Naive B cell (primary cell): Measurements from ENCODE around the gene RALGAPB. TPM values are rescaled to one million over a fixed set of nuclear protein-coding genes. Genes with fewer than 3 reads are reported as not detected.
"Not testable (repeated sequence)": the region's sequence is repeated elsewhere in the genome, so short reads cannot be mapped to it uniquely, and the experiment has no call there.

Experiments
- ATAC-seq, 2 donors: fragments of 150-1000 bp; cut with Tn5 transposase; 2 replicates each; pipeline ENCODE4 v1.10.0; 2021; ENCODE audit warnings: low read depth in 2 of 2, mild to moderate bottlenecking in 2 of 2, moderate library complexity in 2 of 2
- DNase-seq: peaks from one replicate; pipeline ENCODE4 v3.0.0; 2022
- H3K27ac Mint-ChIP-seq, 6 donors: one replicate each; pipeline ENCODE4 v1.8.0; 2020 to 2022; ENCODE audit warnings: mild to moderate bottlenecking in 6 of 6, mixed read lengths in 6 of 6, moderate library complexity in 5 of 6, inconsistent platforms in 2 of 6
- H3K27me3 Mint-ChIP-seq, 3 donors: one replicate each; pipeline ENCODE4 v1.8.0; 2021 to 2022; ENCODE audit warnings: mixed read lengths in 3 of 3, mild to moderate bottlenecking in 1 of 3
- H3K36me3 Mint-ChIP-seq, 2 donors: one replicate each; pipeline ENCODE4 v1.8.0; 2020 to 2022; ENCODE audit warnings: mixed read lengths in 2 of 2, inconsistent platforms in 1 of 2, mild to moderate bottlenecking in 1 of 2
- H3K4me1 Mint-ChIP-seq, 3 donors: one replicate each; pipeline ENCODE4 v1.8.0; 2020 to 2022; ENCODE audit warnings: mixed read lengths in 3 of 3, inconsistent platforms in 1 of 3, mild to moderate bottlenecking in 1 of 3, moderate library complexity in 1 of 3
- H3K4me3 Mint-ChIP-seq, 8 donors: one replicate each; pipeline ENCODE4 v1.8.0; 2020 to 2022; ENCODE audit warnings: mild to moderate bottlenecking in 8 of 8, mixed read lengths in 8 of 8, moderate library complexity in 8 of 8, inconsistent platforms in 2 of 8
- H3K9me3 Mint-ChIP-seq, 7 donors: one replicate each; pipeline ENCODE4 v1.8.0; 2020 to 2022; ENCODE audit warnings: mixed read lengths in 7 of 7, mild to moderate bottlenecking in 5 of 7, inconsistent platforms in 2 of 7, moderate library complexity in 1 of 7
- polyA plus RNA-seq, 6 donors: library from polyadenylated mRNA; unstranded; fragments of 300-500 nt; fragmentation: Illumina TruSeq; gene quantifications; one replicate each; pipeline ENCODE4 v1.2.3, GENCODE V29; 2021; ENCODE audit warnings: low read depth in 6 of 6

The RALGAPB gene
- polyA plus RNA-seq, 6 donors from 2014 or later: 6.3 to 17.4 (median 11.8) TPM

GRCh38 chr20:38590676-38591473, 118.2 kb downstream of the RALGAPB start:
- DNase-seq (no peak), ATAC-seq (no peak)
- Mint-ChIP-seq H3K4me1 (no peaks in the 10 kb centered on the region), H3K27ac (no peak overlapping the region), H3K27me3 (peaks cover 0 to 8% (median 0%) of the 10 kb centered on the region in 3 donors), H3K36me3 (no peaks in the 10 kb centered on the region), H3K9me3 (no peaks in the 10 kb centered on the region), H3K4me3 (no peak overlapping the region)

GRCh38 chr20:38591474-38592410, 119.1 kb downstream of the RALGAPB start:
- Mint-ChIP-seq H3K27ac (no peak overlapping the region), H3K36me3 (no peaks in the 10 kb centered on the region), H3K9me3 (no peaks in the 10 kb centered on the region), H3K4me1 (no peaks in the 10 kb centered on the region), H3K27me3 (peaks cover 2 to 9% (median 2%) of the 10 kb centered on the region in 3 donors), H3K4me3 (no peak overlapping the region)
- ATAC-seq (no peak), DNase-seq (no peak)

GRCh38 chr20:38592411-38592790, 119.8 kb downstream of the RALGAPB start:
- H3K4me1 Mint-ChIP-seq, H3K36me3 Mint-ChIP-seq, H3K27ac Mint-ChIP-seq, H3K4me3 Mint-ChIP-seq, H3K9me3 Mint-ChIP-seq, H3K27me3 Mint-ChIP-seq, DNase-seq, ATAC-seq: not testable (repeated sequence)

- not testable (repeated sequence) for DNase-seq, H3K27ac Mint-ChIP-seq, H3K9me3 Mint-ChIP-seq, H3K36me3 Mint-ChIP-seq, ATAC-seq, H3K4me1 Mint-ChIP-seq, H3K4me3 Mint-ChIP-seq
- peaks cover 19 to 23% (median 21%) of the 10 kb centered on the region in 3 donors for H3K27me3 Mint-ChIP-seq
Observed at GRCh38 chr20:38594281-38594680, 121.6 kb downstream of the RALGAPB start.

DNA sequence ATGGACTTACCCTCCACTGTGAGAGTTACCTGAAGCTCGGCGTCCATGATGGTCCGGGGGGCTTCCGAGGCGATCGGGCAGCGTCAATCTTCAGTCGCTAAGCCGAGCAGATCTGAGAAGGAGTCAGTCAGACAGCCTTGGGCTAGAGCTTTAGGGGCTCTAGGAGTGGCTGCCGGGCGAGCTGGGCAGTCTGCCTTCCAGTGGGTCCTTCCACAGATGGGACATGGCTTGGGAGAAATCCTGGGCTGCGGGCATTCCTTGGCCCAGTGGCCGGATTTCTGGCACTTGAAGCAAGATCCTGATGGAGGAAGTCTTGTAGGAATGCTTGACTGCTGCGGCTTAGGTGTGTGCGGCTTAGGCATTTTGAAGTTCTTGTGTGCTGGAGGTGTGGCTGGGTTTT, 123.2 kb downstream of the RALGAPB start:
- ATAC-seq, H3K27ac Mint-ChIP-seq, H3K9me3 Mint-ChIP-seq, H3K4me3 Mint-ChIP-seq, DNase-seq, H3K36me3 Mint-ChIP-seq, H3K4me1 Mint-ChIP-seq: not testable (repeated sequence)
- peaks cover 30 to 37% (median 32%) of the 10 kb centered on the region in 3 donors for H3K27me3 Mint-ChIP-seq

- Mint-ChIP-seq H3K27ac (no peak overlapping the region), H3K4me3 (no peak overlapping the region), H3K36me3 (no peaks in the 10 kb centered on the region), H3K4me1 (peaks cover 5 to 8% (median 6%) of the 10 kb centered on the region in 3 donors), H3K9me3 (peaks cover 0 to 2% (median 0%) of the 10 kb centered on the region in 7 donors), H3K27me3 (peaks cover 53 to 70% (median 63%) of the 10 kb centered on the region in 3 donors)
- ATAC-seq: no peak
- DNase-seq: no peak
Observed at GRCh38 chr20:38599410-38599882, 126.8 kb downstream of the RALGAPB start.

GRCh38 chr20:38600057-38600456, 127.4 kb downstream of the RALGAPB start:
- Mint-ChIP-seq H3K4me1 (peaks cover 5 to 8% (median 6%) of the 10 kb centered on the region in 3 donors), H3K4me3 (no peak overlapping the region), H3K27me3 (peaks cover 54 to 73% (median 66%) of the 10 kb centered on the region in 3 donors), H3K36me3 (no peaks in the 10 kb centered on the region), H3K27ac (peak overlapping the region in 1 of 6 donors; percentile 40), H3K9me3 (peaks cover 0 to 2% (median 0%) of the 10 kb centered on the region in 7 donors)
- ATAC-seq (no peak), DNase-seq (no peak)

DNA sequence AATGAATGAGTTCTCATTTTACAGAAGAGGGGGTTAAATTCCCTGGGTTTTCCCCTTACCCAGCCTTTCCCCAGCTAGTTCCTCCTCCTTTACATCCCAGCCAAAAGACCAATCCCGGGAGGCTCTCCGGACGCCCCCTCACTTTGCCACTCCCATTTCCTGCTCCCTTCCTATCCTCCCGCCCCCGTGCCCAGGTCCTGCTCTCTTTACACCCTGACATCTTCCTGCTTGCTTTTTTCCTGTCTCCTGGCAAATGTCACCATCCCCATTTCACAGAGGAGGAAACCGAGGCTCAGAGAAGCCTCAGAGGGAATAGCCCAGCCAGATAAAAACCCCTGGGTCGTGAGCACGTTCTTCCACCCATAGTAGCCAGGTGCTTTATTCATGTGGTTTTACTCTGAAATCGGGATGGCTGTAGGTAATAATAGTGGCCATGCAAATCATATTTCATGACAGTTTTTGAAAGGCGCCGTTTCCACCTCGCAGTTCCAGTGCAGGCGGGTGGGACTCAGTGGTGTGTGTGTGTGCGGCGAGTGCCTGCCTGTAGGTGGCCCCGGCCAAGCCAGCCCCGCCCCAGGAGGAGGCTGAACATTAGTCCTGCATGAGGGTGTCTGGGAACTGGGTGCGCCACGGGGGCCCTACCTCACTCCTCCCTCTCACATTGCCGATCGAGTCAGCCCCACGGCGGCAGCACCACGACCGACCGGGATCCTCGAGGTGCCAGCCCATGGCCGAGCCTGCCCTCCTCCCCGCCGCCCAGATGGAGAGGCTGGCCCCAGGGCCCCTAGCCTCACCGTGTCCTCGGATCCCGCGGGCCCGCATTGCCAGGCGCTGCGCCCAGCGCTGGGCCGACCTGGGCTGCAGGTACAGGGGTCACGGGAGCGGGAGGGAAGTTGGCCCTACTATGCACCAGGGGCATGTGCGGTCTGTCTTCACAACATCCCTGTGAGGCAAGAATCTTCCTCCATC, 128.9 kb downstream of the RALGAPB start, which contains the start of gene ARHGAP40:
TSS of gene ARHGAP40 (plus strand) at position 594 of the 969 bp plus-strand sequence.
- DNase-seq: no peak
- Mint-ChIP-seq H3K9me3 (peaks cover 0 to 2% (median 0%) of the 10 kb centered on the region in 7 donors), H3K4me3 (peak within 1 kb of the TSS in 3 of 8 donors; percentile 3 to 69 (median 5)), H3K4me1 (peaks cover 5 to 8% (median 6%) of the 10 kb centered on the region in 3 donors), H3K27me3 (peaks cover 64 to 82% (median 68%) of the 10 kb centered on the region in 3 donors), H3K27ac (no peak within 1 kb of the TSS), H3K36me3 (no peaks in the 10 kb centered on the region)
- ATAC-seq: peak; percentile 52 to 53

DNA sequence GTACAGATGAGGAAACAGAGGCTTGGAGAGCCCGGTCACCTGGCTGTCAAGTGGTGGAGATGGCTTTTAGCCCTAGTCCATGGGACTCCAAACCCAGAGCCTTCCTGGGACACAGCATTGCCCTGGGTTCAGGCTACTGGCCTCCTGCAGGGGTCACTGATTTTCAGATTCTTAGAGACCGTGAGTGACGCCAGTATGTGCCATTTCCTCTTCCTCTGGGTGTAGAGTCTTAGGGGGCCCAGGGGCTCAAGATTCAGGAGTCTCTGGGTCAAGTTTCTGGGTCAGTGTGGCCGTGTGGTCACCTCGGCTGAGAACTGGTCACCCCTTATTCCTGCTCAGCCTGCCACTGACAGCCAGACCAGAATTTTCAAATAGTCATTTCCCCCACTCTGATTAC, 129.5 kb downstream of the RALGAPB start:
- Mint-ChIP-seq H3K27ac (no peak overlapping the region), H3K9me3 (peaks cover 0 to 2% (median 0%) of the 10 kb centered on the region in 7 donors), H3K4me1 (peaks cover 5 to 8% (median 6%) of the 10 kb centered on the region in 3 donors), H3K36me3 (no peaks in the 10 kb centered on the region), H3K27me3 (peaks cover 62 to 76% (median 62%) of the 10 kb centered on the region in 3 donors), H3K4me3 (no peak overlapping the region)
- DNase-seq (no peak), ATAC-seq (no peak)

GRCh38 chr20:38603286-38603685, 130.6 kb downstream of the RALGAPB start:
- Mint-ChIP-seq H3K27ac (no peak overlapping the region), H3K4me3 (no peak overlapping the region), H3K4me1 (peaks cover 7 to 9% (median 8%) of the 10 kb centered on the region in 3 donors), H3K27me3 (peaks cover 59 to 74% (median 62%) of the 10 kb centered on the region in 3 donors), H3K9me3 (peaks cover 0 to 2% (median 0%) of the 10 kb centered on the region in 7 donors), H3K36me3 (no peaks in the 10 kb centered on the region)
- DNase-seq: no peak
- ATAC-seq: no peak

DNA sequence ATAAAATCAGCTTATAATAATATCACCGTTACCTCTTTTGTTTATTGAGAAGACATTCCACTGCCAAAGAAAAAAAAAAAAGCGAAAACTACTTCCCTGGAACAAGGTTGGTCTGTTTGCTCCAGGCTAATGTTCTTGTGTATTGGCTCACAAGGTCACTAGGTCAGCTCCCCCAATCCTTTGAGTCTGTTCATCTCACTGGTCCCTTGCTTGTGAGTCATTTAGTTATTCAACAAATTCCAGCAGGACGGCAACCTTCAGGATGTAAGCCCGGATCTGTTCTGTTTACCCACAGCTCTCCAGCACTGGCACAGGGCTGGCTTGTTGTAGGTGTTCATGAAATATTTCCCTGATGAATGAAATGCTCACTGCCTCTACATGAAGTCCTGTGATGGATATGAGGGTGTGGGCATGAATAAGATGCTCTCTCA, 132.2 kb downstream of the RALGAPB start:
- peaks cover 55 to 68% (median 65%) of the 10 kb centered on the region in 3 donors for H3K27me3 Mint-ChIP-seq
- DNase-seq (no peak), ATAC-seq (no peak)
- H3K27ac Mint-ChIP-seq: no peak overlapping the region
- no peak overlapping the region for H3K4me3 Mint-ChIP-seq
- peaks cover 0 to 2% (median 0%) of the 10 kb centered on the region in 7 donors for H3K9me3 Mint-ChIP-seq
- H3K36me3 Mint-ChIP-seq: no peaks in the 10 kb centered on the region
- H3K4me1 Mint-ChIP-seq: peaks cover 8 to 11% (median 8%) of the 10 kb centered on the region in 3 donors

DNA sequence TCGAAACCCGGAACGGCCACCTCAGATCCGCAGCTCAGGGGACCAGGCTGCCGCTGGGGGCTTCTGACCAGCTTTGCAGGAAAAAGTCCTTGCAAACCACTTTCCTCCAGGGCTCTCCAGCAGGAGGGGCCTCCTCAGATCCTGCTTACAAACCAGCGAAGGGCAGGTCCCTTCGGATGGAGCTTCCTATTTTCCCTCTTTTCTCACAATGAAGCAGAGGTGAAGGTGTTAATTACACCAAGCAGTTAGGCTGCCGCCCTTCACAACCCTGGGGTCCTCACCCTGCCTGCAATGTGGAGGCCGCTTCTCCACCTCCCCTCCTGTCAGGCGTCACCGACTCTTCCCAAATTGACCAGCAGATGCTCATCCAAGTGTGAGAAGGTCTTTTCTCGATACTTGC, 134.7 kb downstream of the RALGAPB start:
- Mint-ChIP-seq H3K36me3 (no peaks in the 10 kb centered on the region), H3K9me3 (peaks cover 0 to 1% (median 0%) of the 10 kb centered on the region in 7 donors), H3K27ac (peak overlapping the region in 1 of 6 donors; percentile 2), H3K4me1 (peaks cover 1 to 5% (median 3%) of the 10 kb centered on the region in 3 donors), H3K27me3 (peaks cover 41 to 54% (median 47%) of the 10 kb centered on the region in 3 donors), H3K4me3 (no peak overlapping the region)
- DNase-seq: no peak
- ATAC-seq: no peak
